A673 (cell line): ENCODE results near the gene FHIT. TPM values are rescaled to one million over a fixed set of nuclear protein-coding genes. Genes with fewer than 3 reads are reported as not detected.

Experiments
- BruUV-seq: library from RNA; stranded (reverse); fragments of 400-500 nt; replicated peaks from 2 replicates; lab custom pipeline; 2021; lab: Mats Ljungman, UMichigan
- CTCF ChIA-PET: fragments of 300-600 bp; sonication (Branson Sonifier 250); formaldehyde crosslinking; loops from one replicate; lab custom pipeline; 2022; ENCODE audit warnings: antibody characterized with exemption; lab: Charles Lee
- POLR2A ChIA-PET: fragments of 300-600 bp; sonication (Branson Sonifier 250); formaldehyde crosslinking; loops from one replicate; lab custom pipeline; 2022; ENCODE audit warnings: antibody characterized with exemption; ENCODE audit not compliant: low non-redundant PET; lab: Charles Lee
- DNase-seq: peaks from one replicate; pipeline ENCODE4 v3.0.0-alpha.2; 2015; ENCODE audit warnings: low spot score
- H3K27ac ChIP-seq: fragments of 200-600 bp; sonication (generic); 2 replicates; pipeline ENCODE4 v1.5.1; 2016; ENCODE audit warnings: mixed run types, low read depth, mild to moderate bottlenecking, mixed read lengths, antibody characterized with exemption, low read length; ENCODE audit not compliant: poor library complexity, severe bottlenecking
- H3K27me3 ChIP-seq: fragments of 200-600 bp; sonication (generic); replicated peaks from 2 replicates; pipeline ENCODE4 v1.6.1; 2017; ENCODE audit warnings: mixed run types, low read depth, mild to moderate bottlenecking, mixed read lengths, antibody characterized with exemption, low read length; ENCODE audit not compliant: insufficient read depth, poor library complexity
- H3K36me3 ChIP-seq: fragments of 200-600 bp; sonication (generic); 2 replicates; pipeline ENCODE4 v1.6.1; 2016; ENCODE audit warnings: mixed run types, mild to moderate bottlenecking, mixed read lengths, antibody characterized with exemption, low read length; ENCODE audit not compliant: insufficient read depth, poor library complexity, severe bottlenecking
- H3K4me1 ChIP-seq: fragments of 200-600 bp; sonication (generic); 2 replicates; pipeline ENCODE4 v1.6.1; 2017; ENCODE audit warnings: mixed run types, mild to moderate bottlenecking, mixed read lengths, antibody characterized with exemption, low read length; ENCODE audit not compliant: insufficient read depth, poor library complexity, severe bottlenecking
- H3K4me3 ChIP-seq: fragments of 200-600 bp; sonication (generic); 2 replicates; pipeline ENCODE4 v1.5.1; 2016; ENCODE audit warnings: low read depth, mixed run types, mild to moderate bottlenecking, mixed read lengths, low read length; ENCODE audit not compliant: poor library complexity, severe bottlenecking
- H3K9me3 ChIP-seq: fragments of 200-600 bp; sonication (generic); 2 replicates; pipeline ENCODE4 v1.6.1; 2016; ENCODE audit warnings: mixed run types, low read depth, mild to moderate bottlenecking, mixed read lengths, antibody characterized with exemption, low read length; ENCODE audit not compliant: poor library complexity, severe bottlenecking
- CTCF ChIP-seq: fragments of 300-800, 200-600 bp; sonication (generic); conservative IDR thresholded peaks from 2 replicates; pipeline ENCODE4 v1.5.1; 2017; ENCODE audit warnings: low read depth, mild to moderate bottlenecking, antibody characterized with exemption, low read length, moderate library complexity, mixed read lengths
- EZH2 ChIP-seq: fragments of 200-600 bp; sonication (generic); IDR thresholded peaks from 2 replicates; pipeline ENCODE4 v1.6.1; 2017; ENCODE audit warnings: borderline replicate concordance, low read depth, mild to moderate bottlenecking, mixed read lengths, antibody characterized with exemption, low read length; ENCODE audit not compliant: poor library complexity, severe bottlenecking
- intact Hi-C: fragments of 100-400 bp; cut with micrococcal nuclease; formaldehyde crosslinking; loops from one replicate; pipeline ENCODE4 v1.10.0; 2022; ENCODE audit not compliant: unreplicated experiment
- total RNA-seq: library from RNA; stranded (reverse); gene quantifications from 2 replicates; pipeline ENCODE4 v1.2.3, GENCODE V29; 2021

The FHIT gene
- total RNA-seq, 1 experiment from 2014 or later: not detected

- TF ChIP-seq EZH2: no peak
- no peak for TF ChIP-seq CTCF
- no TSS peak for BruUV-seq
- H3K4me3 ChIP-seq: no peak overlapping the region
- H3K27ac ChIP-seq: no peak overlapping the region
- no peaks in the 10 kb centered on the region for H3K4me1 ChIP-seq
- no peaks in the 10 kb centered on the region for H3K27me3 ChIP-seq
- POLR2A ChIA-PET: no interaction called here
- no peak for DNase-seq
- CTCF ChIA-PET: no interaction called here
- intact Hi-C loops: no loop called here
- H3K36me3 ChIP-seq: no peaks in the 10 kb centered on the region
- no peaks in the 10 kb centered on the region for H3K9me3 ChIP-seq
Measured at GRCh38 chr3:60291115-60291514, 960.1 kb downstream of the FHIT start.

- no peak for DNase-seq
- intact Hi-C loops: no loop called here
- Histone ChIP-seq H3K9me3 (no peaks in the 10 kb centered on the region), H3K27me3 (no peaks in the 10 kb centered on the region), H3K27ac (no peak overlapping the region), H3K36me3 (no peaks in the 10 kb centered on the region), H3K4me3 (no peak overlapping the region), H3K4me1 (no peaks in the 10 kb centered on the region)
- no TSS peak for BruUV-seq
- ChIA-PET CTCF (no interaction called here), POLR2A (no interaction called here)
- TF ChIP-seq CTCF (no peak), EZH2 (no peak)
Measured at GRCh38 chr3:60290122-60290492, 961.1 kb downstream of the FHIT start.

GRCh38 chr3:60289341-60290121 lies 961.7 kb downstream of the FHIT start:
- no peak for DNase-seq
- no peak overlapping the region for H3K4me3 ChIP-seq
- intact Hi-C loops: no loop called here
- ChIA-PET POLR2A (no interaction called here), CTCF (no interaction called here)
- no peak overlapping the region for H3K27ac ChIP-seq
- no peaks in the 10 kb centered on the region for H3K27me3 ChIP-seq
- H3K4me1 ChIP-seq: no peaks in the 10 kb centered on the region
- BruUV-seq: no TSS peak
- no peaks in the 10 kb centered on the region for H3K9me3 ChIP-seq
- no peaks in the 10 kb centered on the region for H3K36me3 ChIP-seq
- TF ChIP-seq EZH2 (no peak), CTCF (no peak)
